GM18907 (cell line): ENCODE results near the gene PRR3.

Experiments
- ATAC-seq: cut with Tn5 transposase; IDR thresholded peaks from one replicate; pipeline ENCODE4 v1.9.1; 2021; ENCODE audit warnings: mild to moderate bottlenecking, moderate library complexity; ENCODE audit not compliant: unreplicated experiment

Gene PRR3

GRCh38 chr6:30611150-30611855, 54.2 kb downstream of the PRR3 start:
- ATAC-seq = no peak

- ATAC-seq = no peak
Measured at GRCh38 chr6:30611856-30612194, 54.7 kb downstream of the PRR3 start.

- no peak for ATAC-seq
Measured at GRCh38 chr6:30612213-30612612, 55.1 kb downstream of the PRR3 start.

GRCh38 chr6:30612687-30613248, 55.7 kb downstream of the PRR3 start:
- no peak for ATAC-seq
